NCI-H1930 (cell line): ENCODE measurements around the gene OR6V1.
A peak's percentile ranks its signal among the peaks of the same experiment; 100 is the strongest.
"Not testable (repeated sequence)": the region's sequence is repeated elsewhere in the genome, so short reads cannot be mapped to it uniquely, and the experiment has no call there.

Source experiments
- DNase-seq, 2 experiments: peaks; one replicate each; lab custom pipeline; 2025; lab: John Stamatoyannopoulos, UW

OR6V1 gene

DNA sequence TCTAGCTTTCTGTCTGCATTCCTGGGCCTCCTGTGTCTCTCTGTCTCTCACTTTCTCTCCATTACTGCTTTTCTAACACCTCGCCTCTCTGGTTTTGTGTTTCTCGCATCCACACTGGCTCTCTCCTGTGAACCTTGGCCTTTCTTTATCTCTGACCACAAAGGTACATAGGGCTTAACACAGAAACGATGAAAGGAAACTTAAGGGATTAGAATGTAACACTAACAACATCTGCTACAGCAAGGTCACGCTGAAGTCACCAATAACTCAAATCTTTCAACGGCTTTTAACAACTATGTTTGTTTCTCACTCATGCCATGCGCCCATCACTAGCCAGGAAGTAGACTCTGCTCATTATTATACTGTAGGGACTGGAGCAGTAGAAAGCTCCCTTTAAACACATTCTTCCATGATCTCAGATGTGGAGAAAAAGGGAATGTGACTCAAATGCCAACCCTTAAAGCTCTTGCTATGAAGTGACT lies 9.3 kb upstream of the OR6V1 start:
- DNase-seq = no peak

DNA sequence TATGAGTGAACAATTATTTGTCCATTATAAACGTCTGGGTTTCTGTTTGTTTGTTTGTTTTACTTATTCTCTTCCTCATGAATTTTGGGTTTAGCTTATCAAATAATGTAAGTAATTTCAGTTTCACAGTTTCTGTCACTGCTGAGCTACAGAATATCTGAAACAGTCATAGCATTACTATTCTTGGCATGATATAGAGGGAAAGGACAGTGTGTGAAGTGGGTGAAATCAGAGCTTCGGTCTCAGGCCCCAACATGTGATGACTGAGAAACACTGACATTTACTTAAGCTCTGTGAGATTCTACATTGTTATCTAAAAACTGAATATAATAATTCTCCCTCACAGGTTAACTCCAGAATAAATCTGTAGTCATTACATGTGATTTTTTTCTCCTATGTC lies 8.8 kb upstream of the OR6V1 start:
- DNase-seq = no peak

DNA sequence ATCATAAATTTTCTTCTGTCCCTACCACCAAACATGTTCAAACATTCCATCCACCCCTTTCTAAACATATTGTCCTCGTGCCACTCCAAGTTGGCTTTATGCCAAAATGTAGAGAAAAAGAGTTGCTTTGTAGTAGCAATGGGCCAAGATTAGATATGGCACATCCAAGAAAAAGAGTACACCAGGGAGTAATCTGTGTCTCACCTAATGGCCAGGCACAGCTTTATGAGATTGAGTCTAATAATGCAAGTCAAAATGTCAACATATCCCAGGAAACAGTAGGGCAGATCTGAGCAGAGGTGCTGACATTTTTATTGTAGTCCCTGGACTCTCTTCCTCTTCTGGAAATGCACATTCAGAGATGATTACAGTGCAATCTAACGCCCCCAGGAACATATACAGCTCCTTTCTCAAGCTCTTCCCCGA lies 5.7 kb upstream of the OR6V1 start:
- DNase-seq = no peak

DNA sequence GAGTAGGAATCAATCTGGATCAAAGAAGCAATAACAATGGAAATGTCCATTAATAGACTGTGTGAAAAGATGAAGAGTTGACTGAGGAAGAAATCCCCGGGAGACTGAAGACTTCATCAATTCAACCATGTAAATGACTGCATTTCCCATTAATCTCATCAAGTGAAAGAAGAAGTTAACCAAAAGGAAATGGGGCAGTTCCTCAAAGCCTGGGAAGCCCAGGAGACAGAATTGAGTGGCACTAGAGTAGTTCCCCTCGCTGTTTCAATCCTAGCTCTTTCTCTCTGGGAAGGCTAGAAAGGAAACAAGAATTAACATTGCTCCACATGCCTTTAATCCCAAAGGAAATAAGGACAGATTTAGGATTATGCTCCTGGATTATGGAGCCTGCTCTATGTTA lies 4.8 kb upstream of the OR6V1 start:
- no peak for DNase-seq

DNA sequence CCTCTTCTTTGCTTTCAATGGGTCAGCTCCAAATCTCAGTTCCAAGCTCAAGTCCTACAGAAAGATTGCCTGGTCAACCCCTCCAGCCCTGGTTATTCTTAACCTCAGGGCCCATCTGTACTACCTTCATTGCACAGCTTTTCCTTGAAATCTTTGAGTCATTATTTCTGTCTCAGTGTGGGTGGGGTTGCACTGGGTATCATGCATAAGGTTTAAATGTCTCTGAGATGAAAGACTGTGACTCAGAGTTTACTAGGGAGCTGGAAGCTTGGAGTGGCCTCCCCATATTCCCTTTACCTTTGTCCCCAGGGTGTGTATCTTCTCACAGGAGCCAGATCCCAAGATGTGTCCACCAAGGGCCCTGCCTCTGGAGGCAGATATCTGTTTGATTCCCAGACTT lies 3.3 kb upstream of the OR6V1 start:
- DNase-seq = no peak

DNA sequence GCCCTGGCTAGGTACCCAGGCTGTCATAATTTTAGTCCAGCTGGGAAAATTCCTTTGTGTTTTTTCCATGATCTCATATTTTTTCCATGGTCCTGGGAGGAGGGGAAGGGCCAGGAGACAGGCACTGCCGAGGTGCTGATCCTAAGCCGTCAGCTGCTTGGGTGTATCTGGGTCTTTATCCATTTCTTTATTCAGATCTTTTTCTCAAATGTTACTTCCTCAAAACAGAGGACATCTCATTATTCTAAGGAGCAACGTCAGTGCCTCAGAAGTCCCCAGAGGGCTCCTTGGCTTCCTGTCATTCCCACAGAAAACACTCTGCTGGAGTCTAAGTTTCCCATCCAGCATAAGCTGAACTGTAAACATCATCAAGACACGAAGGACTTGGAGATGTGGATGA lies 2.8 kb upstream of the OR6V1 start:
- DNase-seq = no peak

DNA sequence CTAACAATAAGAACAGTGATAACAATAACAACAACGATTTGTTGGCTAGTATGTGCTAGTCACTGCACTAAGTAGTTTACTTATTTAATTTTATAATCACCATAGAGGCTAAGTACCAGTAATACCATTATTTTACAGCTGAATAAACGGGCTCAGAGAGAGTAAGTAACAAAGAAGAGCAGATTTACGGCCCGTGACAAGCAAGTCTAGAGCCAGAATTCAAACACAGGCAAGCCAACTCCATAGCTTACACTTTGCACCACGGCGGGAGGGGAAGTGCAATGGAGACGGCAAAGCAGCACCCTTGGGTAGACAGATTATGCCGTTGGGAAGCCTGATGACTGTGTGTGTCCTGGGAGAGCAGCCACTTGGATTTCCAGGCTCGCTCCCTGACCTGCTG lies 1.2 kb upstream of the OR6V1 start:
- peak; percentile 23 to 43 for DNase-seq

DNA sequence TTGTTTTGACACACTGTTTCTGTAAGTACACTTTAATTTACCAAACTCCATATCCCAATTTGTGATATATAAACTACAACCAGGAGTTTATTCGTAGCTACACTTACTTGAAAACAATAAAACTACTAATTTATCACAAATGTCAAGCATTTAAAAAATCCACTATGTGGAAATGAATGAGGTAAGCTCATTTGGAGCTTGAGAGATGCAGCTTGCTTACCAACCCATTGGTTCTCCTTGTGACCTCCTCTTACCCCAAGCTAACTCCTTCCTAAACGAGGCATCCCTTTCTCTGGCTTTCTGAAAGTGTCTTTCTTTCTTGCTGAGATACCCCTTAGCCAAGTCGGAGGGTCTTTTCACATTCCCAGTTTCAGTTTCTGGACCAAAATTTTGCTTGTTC lies 2.5 kb downstream of the OR6V1 start:
- no peak for DNase-seq

DNA sequence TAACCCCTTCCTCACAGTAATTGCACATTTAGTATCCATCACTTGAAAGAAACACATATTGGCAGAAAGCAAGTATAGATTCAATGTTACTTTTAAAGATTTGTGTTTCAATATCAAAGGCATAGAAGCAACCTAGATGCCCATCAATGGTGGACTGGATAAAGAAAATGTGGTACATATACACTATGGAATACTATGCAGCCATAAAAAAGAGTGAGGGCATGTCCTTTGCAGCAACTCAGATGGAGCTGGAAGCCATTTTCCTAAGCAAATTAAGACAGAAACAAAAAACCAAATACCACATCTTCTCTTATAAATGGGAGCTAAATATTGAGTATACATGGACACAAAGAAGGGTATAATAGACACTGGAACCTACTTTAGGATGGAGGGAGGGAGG lies 3.6 kb downstream of the OR6V1 start:
- no peak for DNase-seq

DNA sequence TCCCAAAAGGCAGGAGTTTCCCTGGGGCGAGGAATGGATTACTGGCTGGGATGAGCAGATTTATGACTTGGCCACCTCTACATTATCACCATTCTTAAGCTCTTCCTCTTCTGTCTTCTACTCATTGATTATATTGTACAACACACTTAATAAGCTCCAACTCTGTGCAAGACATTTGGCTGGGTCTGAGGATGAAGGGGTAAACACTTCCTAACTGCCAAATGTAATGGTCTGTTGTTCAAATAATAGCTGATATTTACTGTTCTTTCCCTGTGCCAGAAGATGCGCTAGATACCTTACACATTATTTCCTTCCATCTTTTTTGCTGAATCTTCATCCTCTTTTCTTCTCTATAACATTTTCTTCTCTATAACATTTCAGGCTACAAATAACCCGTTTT lies 11.6 kb downstream of the OR6V1 start:
- no peak for DNase-seq

DNA sequence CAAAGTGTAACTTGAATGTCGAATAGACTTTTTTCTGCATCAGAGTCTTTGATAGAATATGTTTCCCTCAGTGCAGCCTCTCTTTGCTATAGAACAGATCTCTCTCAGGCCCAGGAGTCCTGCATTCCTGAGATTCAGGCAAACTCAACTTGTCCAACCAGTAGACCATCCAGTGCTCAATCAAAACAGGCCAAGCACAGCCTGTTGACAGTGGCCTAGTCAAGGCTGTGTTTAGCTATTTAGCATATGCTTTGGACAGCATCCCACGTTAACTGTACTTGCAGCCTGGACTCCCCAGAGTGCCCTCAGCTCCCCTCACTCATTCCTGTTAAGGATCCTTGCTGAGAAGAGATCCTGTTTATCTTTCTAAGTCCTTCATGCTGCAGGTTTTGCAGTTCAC lies 16.3 kb downstream of the OR6V1 start:
- no peak for DNase-seq

DNA sequence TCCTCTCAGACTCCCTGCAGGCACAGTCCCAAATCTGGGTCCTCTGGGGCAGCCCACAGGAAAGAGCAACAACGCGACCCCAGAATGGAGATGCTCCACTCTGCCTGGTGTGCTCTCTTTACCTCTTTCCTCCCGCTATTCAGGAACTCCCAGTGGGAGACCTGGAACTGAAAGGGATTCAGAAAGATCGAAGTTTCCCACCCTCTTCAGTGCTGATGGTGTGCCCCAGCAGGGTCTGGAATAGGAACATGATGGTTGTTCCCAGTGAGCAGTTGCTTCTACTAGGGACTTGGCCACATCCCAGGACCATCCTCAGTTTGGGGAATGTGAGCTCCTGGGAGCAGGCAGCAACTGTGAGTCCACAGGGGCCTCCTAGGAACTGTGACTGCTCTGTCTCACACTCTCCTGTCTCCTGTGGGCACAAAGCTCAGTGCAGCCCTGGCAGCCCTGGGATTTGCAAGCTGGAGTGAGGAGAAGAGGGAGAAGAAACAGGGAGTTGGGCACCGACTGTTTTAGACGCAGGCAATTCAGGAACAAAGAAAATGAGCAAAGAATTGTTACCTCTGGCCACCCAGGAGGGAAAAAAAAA lies 17.9 kb downstream of the OR6V1 start:
- no peak for DNase-seq

DNA sequence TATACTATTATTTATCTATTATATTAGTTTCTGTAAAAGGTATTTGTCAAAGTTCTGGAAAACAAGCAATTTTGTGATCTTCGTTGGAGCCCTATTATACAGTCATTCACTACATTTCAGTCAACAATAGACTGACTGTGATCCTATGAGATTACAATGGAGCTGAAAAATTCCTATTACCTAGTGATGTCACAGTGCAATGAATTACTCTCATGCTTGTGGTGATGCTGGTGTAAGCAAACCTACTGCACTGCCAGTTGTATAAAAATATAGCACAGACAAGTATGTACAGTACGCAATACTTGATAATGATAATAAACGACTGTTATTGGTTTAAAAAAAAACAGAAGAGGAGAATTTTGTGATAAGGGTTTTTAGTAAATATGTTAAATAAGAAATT lies 21.4 kb downstream of the OR6V1 start:
- no peak for DNase-seq

DNA sequence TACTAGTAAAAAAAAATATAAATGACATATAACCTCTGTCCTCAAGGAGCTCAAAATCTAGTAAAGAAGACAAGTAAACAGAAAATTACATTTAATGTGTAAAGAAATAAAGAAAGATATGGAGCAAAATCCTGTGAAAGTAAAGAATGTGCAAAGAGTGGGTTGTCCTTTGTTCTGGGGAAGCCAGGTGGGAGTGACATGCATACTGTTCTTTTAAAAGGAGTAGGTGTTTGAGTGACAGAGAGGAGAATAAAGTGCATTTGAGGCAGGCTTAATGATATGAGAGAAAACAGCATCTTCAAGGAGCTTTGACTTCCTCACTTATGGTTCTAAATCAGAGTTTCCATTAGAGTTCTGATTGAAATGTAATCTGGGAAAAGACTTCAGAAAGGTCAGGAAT lies 22.0 kb downstream of the OR6V1 start:
- DNase-seq = no peak

DNA sequence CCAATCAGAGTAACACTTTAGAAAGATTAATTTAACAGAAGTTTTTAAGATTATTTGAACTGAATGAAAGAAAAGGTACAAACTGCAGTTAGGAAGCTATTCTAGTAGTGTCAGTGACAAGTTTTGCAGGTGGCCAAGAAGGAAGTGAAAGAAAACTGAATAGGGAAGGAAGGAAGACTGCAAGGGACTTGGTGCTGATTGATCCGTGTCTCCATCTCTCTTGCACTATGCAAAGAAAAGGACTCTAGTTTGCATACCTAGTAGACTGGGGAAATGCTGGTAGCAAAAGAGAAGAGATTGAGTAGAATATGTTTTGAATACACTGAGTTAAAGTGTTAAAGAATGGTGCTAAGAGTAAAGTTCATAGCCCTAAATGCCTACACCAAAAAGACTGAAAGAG lies 33.0 kb downstream of the OR6V1 start:
- DNase-seq = no peak

DNA sequence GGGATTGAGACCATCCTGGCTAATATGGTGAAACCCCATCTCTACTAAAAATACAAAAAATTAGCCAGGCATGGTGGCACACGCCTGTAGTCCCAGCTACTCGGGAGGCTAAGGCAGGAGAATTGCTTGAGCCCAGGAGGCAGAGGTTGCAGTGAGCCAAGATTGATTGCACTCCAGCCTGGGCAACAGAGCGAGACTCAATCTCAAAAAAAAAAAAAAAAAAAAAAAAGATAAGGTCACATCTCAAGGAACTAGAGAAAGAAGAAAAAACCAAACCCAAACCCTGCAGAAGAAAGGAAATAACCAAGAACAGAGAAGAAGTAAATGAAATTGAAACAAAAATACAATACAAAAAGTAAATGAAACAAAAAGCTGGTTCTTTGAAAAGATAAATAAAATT lies 33.5 kb downstream of the OR6V1 start:
- DNase-seq = not testable (repeated sequence)

DNA sequence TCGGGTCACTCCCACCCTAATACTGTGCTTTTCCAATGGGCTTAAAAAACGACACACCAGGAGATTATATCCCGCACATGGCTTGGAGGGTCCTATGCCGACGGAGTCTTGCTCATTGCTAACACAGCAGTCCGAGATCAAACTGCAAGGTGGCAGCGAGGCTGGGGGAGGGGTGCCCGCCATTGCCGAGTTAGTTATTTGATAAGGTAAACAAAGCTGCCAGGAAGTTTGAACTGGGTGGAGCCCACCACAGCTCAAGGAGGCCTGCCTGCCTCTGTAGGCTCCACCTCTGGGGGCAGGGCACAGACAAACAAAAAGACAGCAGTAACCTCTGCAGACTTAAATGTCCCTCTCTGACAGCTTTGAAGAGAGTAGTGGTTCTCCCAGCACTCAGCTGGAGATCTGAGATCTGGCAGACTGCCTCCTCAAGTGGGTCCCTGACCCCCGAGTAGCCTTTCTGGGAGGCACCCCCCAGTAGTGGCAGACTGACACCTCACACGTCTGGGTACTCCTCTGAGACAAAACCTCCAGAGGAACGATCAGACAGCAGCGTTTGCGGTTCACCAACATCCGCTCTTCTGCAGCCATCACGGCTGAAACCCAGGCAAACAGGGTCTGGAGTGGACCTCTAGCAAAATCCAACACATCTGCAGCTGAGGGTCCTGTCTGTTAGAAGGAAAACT lies 36.5 kb downstream of the OR6V1 start:
- not testable (repeated sequence) for DNase-seq

DNA sequence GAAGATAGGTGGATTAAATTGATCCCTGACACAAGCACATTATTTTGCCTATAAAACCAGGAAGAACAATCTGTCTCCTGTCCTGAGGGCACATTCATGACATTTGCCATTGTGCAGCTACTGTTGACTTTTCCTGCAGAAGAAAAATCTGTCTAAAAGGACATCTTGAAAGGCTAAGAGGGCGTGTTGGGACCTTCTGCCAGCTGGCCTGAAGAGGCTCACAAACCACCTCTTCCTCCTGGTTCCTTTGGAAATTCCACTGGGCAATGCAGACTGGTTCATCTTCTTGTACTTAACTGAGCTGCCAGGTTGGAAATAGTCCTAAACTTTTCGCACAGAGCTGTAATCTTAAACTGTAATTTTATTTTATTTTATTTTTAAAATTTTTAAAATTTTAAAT lies 44.0 kb downstream of the OR6V1 start:
- DNase-seq = no peak

DNA sequence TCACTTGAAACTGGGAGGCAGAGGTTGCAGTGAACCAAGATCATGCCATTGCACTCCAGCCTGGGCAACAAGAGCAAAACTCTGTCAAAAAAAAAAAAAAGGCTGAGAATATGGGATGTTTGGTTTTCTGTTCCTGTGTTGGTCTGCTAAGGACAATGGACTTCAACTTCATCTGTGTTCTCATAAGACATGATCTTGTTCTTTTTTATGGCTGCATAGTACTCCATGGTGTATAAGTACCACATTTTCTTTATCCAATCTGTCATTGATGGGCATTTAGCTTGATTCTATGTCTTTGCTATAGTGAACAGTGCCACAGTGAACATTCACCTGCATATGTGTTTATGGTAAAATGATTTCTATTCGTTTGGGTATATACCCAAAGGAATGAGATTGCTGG lies 47.4 kb downstream of the OR6V1 start:
- not testable (repeated sequence) for DNase-seq
